ENCODE measurements around the gene GPX4.

- TF ChIP-seq SUZ12 (IDR thresholded peaks at IDR 0.05; ENCODE audit: low read depth, low read length) (no peak), TEAD2 (CRISPR knock-in tag; IDR thresholded peaks at IDR 0.05) (no peak)
Measured at GRCh38 chr19:1074544-1075283, 29.1 kb upstream of the GPX4 start.
